ENCODE results near the gene ZNF324B.

Gene ZNF324B

GRCh38 chr19:58466760-58467589, 15.6 kb downstream of the ZNF324B start, which contains the start of gene ZNF324:
Gene ZNF324 (plus strand): TSS chr19:58467080. CDS start chr19:58469186, 2,106 bp downstream.
- TF ChIP-seq FOXM1 (IDR thresholded peaks at IDR 0.05; ENCODE audit: borderline replicate concordance, low read depth) (no peak), EP300 (IDR thresholded peaks at IDR 0.05; ENCODE audit: borderline replicate concordance) (no peak), REST (IDR thresholded peaks at IDR 0.05; ENCODE audit: low read depth) (no peak), TAF1 (IDR thresholded peaks at IDR 0.05; ENCODE audit: low read depth) (peak; percentile 73), MAX (IDR thresholded peaks at IDR 0.05) (peak; percentile 80), ZBTB7A (IDR thresholded peaks at IDR 0.05; ENCODE audit: low read depth) (peak; percentile 80; the same call in 1 of the 2 replicates), YY1 (IDR thresholded peaks at IDR 0.05; ENCODE audit: low read depth) (0 out of 2 replicates have a peak, but pooled peaks have one; percentile 50), CEBPB (IDR thresholded peaks at IDR 0.05) (no peak), TCF12 (IDR thresholded peaks at IDR 0.05; ENCODE audit: low read depth) (peak; percentile 27; the same call in 1 of the 2 replicates), TEAD4 (IDR thresholded peaks at IDR 0.05) (peak; percentile 63; the same call in 1 of the 2 replicates), USF1 (IDR thresholded peaks at IDR 0.05) (peak; percentile 98), NFIC (IDR thresholded peaks at IDR 0.05) (no peak), RAD21 (IDR thresholded peaks at IDR 0.05; ENCODE audit: low read depth) (peak; percentile 22; the same call in 1 of the 2 replicates), EGR1 (IDR thresholded peaks at IDR 0.05) (no peak; the same call in 1 of the 2 replicates), CREB1 (IDR thresholded peaks at IDR 0.05; ENCODE audit: low read depth) (peak; percentile 72)

- TF ChIP-seq MAX (IDR thresholded peaks at IDR 0.05), result no peak
These were observed 16.9 kb downstream of the ZNF324B start for GRCh38 chr19:58468216-58468839.

- TF ChIP-seq REST (IDR thresholded peaks at IDR 0.05; ENCODE audit: low read depth) (no peak), NFIC (IDR thresholded peaks at IDR 0.05) (no peak), YY1 (IDR thresholded peaks at IDR 0.05; ENCODE audit: low read depth) (no peak), EP300 (IDR thresholded peaks at IDR 0.05; ENCODE audit: borderline replicate concordance) (no peak), CEBPB (IDR thresholded peaks at IDR 0.05) (no peak), EGR1 (IDR thresholded peaks at IDR 0.05) (no peak), USF1 (IDR thresholded peaks at IDR 0.05) (no peak), MAX (IDR thresholded peaks at IDR 0.05) (no peak), ZBTB7A (IDR thresholded peaks at IDR 0.05; ENCODE audit: low read depth) (no peak), TEAD4 (IDR thresholded peaks at IDR 0.05) (no peak), TCF12 (IDR thresholded peaks at IDR 0.05; ENCODE audit: low read depth) (no peak), CREB1 (IDR thresholded peaks at IDR 0.05; ENCODE audit: low read depth) (no peak), RAD21 (IDR thresholded peaks at IDR 0.05; ENCODE audit: low read depth) (no peak), FOXM1 (IDR thresholded peaks at IDR 0.05; ENCODE audit: borderline replicate concordance, low read depth) (no peak), TAF1 (IDR thresholded peaks at IDR 0.05; ENCODE audit: low read depth) (no peak)
These were observed 18.0 kb downstream of the ZNF324B start for GRCh38 chr19:58469241-58470013.

- no peak for TF ChIP-seq MAX (IDR thresholded peaks at IDR 0.05)
- no peak for TF ChIP-seq REST (IDR thresholded peaks at IDR 0.05; ENCODE audit: low read depth)
These were observed 20.3 kb downstream of the ZNF324B start for GRCh38 chr19:58471736-58472135.
